NCI-H1092 treated with DMSO at 0.1 percent for 48 hours (cell line): ENCODE measurements around the gene GPR108.
A peak's percentile ranks its signal among the peaks of the same experiment; 100 is the strongest.
"Not testable (repeated sequence)": the region's sequence is repeated elsewhere in the genome, so short reads cannot be mapped to it uniquely, and the experiment has no call there.

Experiments
- DNase-seq: peaks from one replicate; lab custom pipeline; 2025; lab: John Stamatoyannopoulos, UW

GPR108 gene

DNA sequence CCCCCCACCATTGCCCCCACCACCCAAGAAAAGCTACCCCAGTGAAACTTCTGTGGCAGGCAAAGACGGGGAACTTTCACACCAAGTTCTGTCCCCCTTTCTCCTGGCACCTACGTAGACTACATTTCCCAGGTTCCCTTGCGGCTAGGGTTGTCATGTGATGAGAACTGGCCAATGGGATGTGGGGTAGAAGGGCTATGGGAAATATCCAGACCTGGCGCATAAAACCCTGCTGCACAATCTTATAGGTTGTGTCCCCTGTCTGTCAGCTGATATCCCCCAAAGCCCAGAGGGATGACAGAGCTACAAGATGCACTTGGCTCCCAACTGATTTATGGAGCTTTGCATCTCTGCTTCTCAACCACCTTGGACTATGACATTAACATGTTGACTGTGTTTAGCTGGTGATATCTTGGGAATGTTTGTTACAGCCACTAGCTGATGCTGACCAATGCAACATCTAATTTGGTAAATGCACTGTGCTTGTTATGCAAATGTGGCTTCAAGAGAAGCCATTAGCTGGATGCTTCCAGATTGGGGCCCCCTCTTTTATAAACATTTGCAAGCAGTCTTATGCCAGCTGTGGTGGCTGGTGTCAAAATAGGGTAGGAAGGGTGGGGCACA, 23.8 kb upstream of the GPR108 start:
- no peak for DNase-seq

DNA sequence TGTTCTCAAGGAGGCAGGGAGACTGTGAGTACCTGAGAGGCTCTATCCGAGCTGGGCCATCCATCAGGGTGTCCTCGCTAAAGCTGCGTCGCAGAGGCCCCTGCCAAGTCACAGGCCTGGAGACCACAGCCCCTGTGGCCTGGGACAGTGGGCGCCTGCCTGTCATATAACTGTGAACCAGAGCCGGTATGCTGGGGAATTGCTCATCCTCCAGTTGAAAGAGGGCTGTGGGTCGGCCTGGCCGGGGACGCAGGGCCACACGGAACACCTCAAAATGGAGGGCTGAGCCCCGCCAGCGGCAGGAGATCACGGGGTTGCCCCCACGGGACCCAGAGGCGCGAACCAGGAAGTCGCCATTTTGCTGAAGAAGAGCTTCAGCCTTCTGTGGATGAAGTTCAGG, 23.2 kb upstream of the GPR108 start:
- no peak for DNase-seq

GRCh38 chr19:6754653-6755463, 17.5 kb upstream of the GPR108 start:
- DNase-seq = no peak

- DNase-seq = no peak
Observed at GRCh38 chr19:6754136-6754535, 16.8 kb upstream of the GPR108 start.

GRCh38 chr19:6753178-6754031, 16.0 kb upstream of the GPR108 start:
- no peak for DNase-seq

DNA sequence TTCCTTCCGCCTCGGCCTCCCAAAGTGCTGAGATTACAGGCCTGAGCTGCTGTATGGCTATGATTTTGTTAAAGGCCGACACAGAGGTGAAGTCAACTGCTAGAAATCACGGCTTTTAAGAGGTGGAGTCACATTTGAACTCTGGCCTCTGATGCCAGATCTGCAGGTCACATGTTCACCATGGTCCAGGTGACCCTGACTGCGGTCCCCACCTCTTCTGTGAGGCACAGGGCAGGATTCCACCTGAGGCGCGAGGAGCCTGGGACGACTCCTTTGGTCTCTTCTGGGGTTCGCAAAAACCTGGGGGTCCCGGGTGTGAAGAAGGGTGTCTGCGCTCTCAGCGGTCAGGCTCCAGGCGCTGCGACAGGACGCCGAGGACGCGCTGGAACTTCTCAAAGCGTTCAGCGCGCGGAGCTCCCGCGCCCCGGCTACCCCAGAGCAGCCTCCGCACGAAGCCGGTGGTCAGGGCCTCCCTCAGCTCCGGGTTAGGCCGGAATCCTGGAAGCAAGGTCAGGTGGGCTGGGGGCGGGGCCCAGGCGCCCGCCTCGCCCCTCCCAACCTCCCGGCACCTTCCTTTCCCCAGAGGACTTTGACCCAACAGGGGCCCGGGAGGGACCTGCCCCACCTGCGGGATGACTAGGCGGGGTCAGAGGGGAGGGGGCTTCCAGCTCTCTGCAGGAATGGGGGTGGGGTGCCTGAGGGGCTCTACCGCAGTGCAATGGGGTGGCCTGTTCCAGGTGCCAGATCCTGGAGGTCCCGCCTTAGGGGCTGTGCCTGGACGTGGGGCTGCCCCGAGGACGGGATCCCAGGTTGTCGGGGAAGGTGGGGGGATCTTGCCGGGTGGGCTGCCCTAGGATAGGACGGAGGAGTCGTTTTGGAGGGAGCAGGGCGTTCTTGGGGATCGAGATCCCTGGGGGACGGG, 15.1 kb upstream of the GPR108 start:
- no peak for DNase-seq

DNA sequence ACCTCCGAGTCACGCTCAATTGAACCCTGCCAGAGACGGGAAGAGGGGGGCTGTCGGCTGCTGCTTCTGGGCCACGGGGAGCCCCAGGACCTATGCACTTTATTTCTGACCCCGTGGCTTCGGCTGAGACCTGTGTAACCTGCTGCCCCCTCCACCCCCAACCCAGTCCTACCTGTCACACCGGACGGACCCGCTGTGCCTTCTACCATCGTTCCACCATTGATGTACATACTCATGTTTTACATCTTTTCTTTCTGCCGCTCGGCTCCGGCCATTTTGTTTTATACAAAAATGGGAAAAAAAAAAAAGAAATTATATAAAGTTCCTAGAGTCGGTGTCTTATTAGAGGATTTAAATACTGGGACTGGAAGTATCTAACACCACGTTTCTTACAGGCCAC, 13.8 kb upstream of the GPR108 start:
- no peak for DNase-seq

DNA sequence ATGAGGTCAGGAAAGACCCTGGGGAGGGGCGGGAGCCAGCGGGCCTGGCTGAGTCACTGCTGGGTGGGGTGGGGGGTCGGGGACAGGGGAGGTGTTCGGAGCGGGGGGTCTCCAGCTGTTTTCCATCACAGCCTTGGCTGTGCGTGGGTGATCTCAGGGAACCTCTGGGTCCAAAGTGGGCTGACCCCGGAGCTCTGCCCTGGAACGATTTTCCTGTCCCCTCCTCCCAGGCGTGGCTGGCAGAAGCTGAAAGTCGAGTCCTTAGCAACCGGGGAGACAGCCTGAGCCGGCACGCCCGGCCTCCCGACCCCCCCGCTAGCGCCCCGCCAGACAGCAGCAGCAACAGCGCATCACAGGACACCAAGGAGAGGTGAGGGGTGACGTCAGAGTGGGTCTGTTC, 12.7 kb upstream of the GPR108 start:
- DNase-seq = no peak

GRCh38 chr19:6748543-6748942, 11.2 kb upstream of the GPR108 start:
- DNase-seq = not testable (repeated sequence)

DNA sequence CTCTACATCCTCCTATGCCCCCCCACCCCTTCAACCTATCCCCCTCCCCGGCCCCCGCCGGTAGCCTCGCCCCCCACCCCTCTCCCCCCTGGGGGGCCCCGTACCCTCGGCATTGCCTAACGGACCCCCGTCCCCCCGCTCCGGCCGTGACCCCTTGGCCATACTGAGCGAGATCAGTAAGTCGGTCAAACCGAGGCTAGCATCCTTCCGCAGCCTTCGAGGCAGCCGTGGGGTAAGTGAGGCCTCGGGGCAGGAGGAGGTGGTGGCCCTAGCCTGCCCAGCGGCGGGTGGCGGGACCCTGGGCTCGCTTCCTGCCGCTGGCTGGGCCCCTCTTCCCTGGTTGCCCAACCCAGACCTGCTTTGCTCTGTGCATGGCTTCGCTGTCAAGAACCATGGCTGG, 8.6 kb upstream of the GPR108 start:
- DNase-seq = no peak

DNA sequence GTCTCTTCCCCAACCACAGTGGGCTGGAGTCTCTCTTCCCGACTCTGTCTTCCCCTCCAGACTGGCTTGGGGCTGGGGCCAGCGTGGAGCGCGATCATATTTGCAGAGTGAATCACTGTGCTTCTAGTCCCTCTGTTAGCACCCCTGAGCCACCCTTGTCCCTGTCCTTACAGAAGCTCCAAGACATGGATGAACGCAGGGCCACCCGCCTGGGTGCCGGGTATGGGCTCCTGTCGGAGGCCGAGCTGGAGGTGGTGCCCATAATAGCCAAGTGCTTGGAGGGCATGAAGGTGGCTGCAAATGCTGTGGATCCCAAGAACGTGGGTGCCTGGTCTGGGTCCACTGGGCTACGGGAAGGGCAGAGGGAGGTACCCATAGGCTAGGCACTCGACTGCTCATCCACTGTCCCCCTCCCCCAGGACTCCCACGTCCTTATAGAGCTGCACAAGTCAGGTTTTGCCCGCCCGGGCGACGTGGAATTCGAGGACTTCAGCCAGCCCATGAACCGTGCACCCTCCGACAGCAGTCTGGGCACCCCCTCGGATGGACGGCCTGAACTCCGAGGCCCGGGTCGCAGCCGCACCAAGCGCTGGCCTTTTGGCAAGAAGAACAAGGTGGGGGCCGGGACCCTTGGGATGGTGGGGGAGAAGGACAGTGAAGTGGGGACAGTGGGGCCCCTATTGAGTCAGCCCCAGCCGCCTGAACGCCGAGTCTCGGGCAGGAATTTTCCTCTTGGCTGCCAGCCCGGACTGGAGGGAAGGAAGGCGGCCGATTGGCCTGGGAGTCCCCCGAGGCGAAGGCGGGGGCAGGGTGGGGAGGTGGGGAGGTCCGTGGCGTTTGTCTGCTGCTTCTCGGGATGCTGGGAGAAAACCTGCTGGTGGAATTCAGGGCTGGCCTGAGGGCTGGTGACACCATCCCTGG, 7.3 kb upstream of the GPR108 start:
- DNase-seq = no peak

DNA sequence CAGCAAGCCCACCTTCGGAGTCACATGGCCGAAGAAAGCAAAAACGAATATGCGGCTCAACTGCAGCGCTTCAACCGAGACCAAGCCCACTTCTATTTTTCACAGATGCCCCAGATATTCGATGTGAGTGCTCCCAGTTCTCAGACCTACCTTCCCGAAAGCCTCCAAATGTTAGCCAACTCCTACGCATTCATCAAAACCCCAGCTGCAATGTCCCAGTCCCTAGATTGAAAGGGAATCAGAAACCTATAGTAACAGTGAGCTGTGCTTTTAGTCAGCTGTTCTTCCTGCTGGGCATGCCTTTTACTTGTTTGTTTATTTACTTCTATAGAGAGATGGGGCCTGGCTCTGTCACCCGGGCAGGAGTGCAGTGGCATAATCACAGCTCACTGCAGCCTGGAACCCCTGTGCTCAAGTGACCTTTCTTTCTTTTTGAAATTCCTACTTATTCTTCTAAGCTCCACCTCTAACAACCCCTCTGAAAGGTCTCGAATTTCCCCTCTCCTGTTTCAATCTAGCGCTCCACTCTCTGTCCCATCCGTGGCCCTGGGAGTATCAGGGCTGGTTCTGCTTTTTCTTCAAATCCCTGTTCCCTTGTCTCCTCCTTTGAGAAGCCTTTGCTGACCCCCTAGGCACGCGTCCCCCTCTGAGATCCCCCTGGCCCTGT, 6.5 kb upstream of the GPR108 start:
- no peak for DNase-seq

- DNase-seq = no peak
Observed at GRCh38 chr19:6743066-6743465, 5.7 kb upstream of the GPR108 start.

GRCh38 chr19:6740589-6741343, 3.4 kb upstream of the GPR108 start:
- DNase-seq = no peak

DNA sequence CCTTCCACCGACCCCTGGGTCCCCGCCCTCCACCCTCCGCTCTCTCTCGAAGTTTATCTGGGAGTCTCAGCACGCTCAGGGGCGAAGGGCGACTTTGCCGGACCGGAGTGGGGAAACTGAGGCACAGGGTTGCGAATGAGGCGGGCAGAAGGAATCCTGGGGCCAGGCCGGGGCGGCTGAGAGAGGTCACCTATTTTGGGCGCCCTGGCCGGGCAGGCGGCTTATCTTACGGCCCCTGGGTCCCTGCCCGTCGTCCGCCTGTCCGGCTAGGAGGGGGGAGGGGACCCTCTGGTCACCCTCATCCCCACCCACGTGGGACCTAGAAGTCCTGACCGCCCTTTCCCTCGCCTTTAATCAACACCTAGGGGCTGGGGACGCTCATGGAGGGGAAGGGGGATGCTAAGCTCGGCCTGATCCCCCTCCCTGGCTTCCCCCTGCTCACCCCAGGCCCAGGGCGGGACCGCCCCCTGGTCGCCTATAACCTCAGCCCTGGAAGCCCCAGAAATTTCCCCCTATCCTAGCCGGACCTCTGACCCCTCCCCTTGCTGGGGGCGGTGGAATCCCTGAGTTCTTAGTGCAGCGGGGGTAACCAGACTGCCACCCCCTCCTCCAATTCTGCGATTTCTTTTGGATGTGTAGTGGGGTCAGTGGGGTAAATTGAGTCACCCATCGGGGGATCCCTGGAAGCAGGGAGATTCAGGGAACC, 2.7 kb upstream of the GPR108 start:
- no peak for DNase-seq

DNA sequence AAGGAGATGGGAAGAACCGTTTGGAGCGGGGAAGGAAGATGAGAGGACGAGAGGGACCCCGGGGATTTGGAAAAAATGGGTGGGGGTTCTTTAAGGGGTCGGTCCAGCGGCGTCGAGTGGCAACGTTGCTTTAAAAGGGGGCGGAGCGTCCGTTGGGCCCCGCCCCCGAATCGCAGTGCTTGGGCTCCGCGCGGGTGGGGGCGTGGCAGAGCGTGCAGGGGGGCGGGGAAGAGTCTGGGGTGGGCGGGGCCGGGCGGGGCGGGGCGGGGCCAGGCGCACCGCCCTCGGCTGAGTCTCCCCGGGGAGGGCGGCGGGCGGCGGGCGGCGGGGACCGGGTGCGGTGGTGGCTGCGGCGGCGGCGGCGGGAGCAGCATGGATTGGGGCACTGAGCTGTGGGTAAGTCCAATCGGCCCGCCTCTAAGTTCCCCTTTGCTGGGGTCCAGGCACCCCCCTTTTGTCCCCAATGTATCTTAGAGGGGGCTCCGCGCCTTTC, 2.1 kb upstream of the GPR108 start, which contains the start of gene TRIP10:
Gene TRIP10 (plus strand): TSS at position 291 of the 493 bp plus-strand sequence. CDS start 82 bp downstream, at position 373.
- peak; percentile 6 for DNase-seq

DNA sequence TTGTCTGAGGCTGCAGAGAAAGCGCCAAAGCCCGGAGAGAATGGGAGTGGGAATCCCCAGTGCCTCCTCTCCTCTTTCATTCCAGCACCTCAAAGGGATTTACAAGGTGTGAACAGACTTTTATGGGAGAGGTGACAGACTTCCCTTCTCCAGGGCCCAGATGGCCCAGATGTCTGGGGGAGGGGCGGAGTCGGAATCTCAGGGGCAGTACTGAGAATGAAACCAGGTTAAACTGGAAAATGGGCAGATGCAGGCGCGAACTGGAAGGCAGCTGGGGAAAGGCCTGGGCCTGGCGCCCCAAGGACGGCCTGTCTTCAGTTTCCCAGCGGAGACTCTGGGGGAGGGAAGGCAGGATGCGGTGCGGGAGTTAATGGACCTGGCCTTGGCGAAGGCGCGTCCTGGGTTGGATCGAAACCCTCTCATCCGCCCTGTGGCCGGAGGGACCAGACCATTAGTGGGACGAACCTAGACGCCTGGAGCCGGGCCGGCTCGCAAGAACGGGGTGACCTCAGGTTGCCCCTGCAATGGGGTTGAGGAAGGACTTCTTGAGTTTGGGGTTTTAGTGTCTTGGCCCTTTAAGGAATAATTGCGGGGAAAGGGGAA, 1.5 kb upstream of the GPR108 start:
- DNase-seq = no peak
